ENCODE results near the gene ZBTB18. TPM values are rescaled to one million over a fixed set of nuclear protein-coding genes. Genes with fewer than 3 reads are reported as not detected.

The ZBTB18 gene
- total RNA-seq, 1 experiment from 2014 or later: 12.1 TPM

- H3K4me1 Mint-ChIP-seq: peaks cover 8% of the 10 kb centered on the region in 2 experiments
- Histone ChIP-seq H2AK5ac (ENCODE audit: insufficient read length, low read length) (no peak overlapping the region), H3K79me1 (ENCODE audit: insufficient read depth, low read depth, low read length, poor library complexity, severe bottlenecking) (no peaks in the 10 kb centered on the region), H3K4ac (ENCODE audit: low read depth, low read length) (no peak overlapping the region), H3K4me2 (ENCODE audit: insufficient read depth, insufficient read length, low read length) (no peak overlapping the region), H4K5ac (ENCODE audit: insufficient read length, low read depth, low read length) (no peak overlapping the region), H2BK5ac (ENCODE audit: insufficient read length, low read length) (no peak overlapping the region), H3K79me2 (ENCODE audit: insufficient read depth, low read length) (no peaks in the 10 kb centered on the region), H3K23ac (ENCODE audit: insufficient read length, low read depth, low read length) (no peak overlapping the region), H2BK15ac (ENCODE audit: low read depth, low read length) (no peak overlapping the region), H4K8ac (replicated peaks; ENCODE audit: insufficient read length, low read depth, low read length) (no peak overlapping the region), H2AFZ (ENCODE audit: low read length) (no peak overlapping the region), H3K23me2 (ENCODE audit: insufficient read length, low read depth, low read length, poor library complexity, severe bottlenecking) (no peaks in the 10 kb centered on the region), H3K9me3 (ENCODE audit: control insufficient read depth, low read depth, low read length) (no peaks in the 10 kb centered on the region), H3K27me3 (ENCODE audit: insufficient read depth, low read length) (no peaks in the 10 kb centered on the region), H2BK20ac (ENCODE audit: low read depth, low read length, poor library complexity, severe bottlenecking) (no peak overlapping the region), H3K9ac (ENCODE audit: extremely low read depth, insufficient read length, low read length) (no peak overlapping the region), H3K4me1 (ENCODE audit: insufficient read depth, low read length) (no peaks in the 10 kb centered on the region), H3T11ph (ENCODE audit: low read length) (no peak overlapping the region), H3K27ac (ENCODE audit: insufficient read length, low read depth, low read length) (no peak overlapping the region), H3K56ac (ENCODE audit: insufficient read length, low read depth, low read length) (no peak overlapping the region), H2BK120ac (ENCODE audit: low read depth, low read length, poor library complexity, severe bottlenecking) (no peak overlapping the region), H3K14ac (ENCODE audit: insufficient read depth, low read length) (no peak overlapping the region), H3K18ac (ENCODE audit: insufficient read length, low read depth, low read length) (no peak overlapping the region), H4K20me1 (ENCODE audit: control insufficient read depth, insufficient read depth, insufficient read length) (no peaks in the 10 kb centered on the region), H2BK12ac (ENCODE audit: insufficient read length, low read depth, low read length) (no peak overlapping the region), H4K91ac (ENCODE audit: insufficient read length, low read depth, low read length) (no peak overlapping the region)
- DNase-seq: no peak
- TF ChIP-seq CTCF (conservative IDR thresholded peaks at IDR 0.05): no peak
- H3K27ac Mint-ChIP-seq: peak overlapping the region in 1 of 3 experiments; percentile 26; a peak in 2 of 7 replicates
- no peak overlapping the region for H3K4me3 Mint-ChIP-seq
- H3K9me3 Mint-ChIP-seq: no peaks in the 10 kb centered on the region
- WGBS (ENCODE audit: extremely low coverage, insufficient read length, low lambda C conversion rate): 100% methylated on average over 3 of the region's 6 CpGs
- H3K27me3 Mint-ChIP-seq (ENCODE audit: low read depth): no peaks in the 10 kb centered on the region; the same call in none of the 2 replicates
- H3K36me3 Mint-ChIP-seq (ENCODE audit: insufficient read depth in 1 of 3, low read depth in 3 of 3): no peaks in the 10 kb centered on the region
Measured at GRCh38 chr1:244092293-244092963, 41.3 kb downstream of the ZBTB18 start.

All from H9 (cell line).